Lower lobe of right lung (tissue), 2 donors: ENCODE results near the gene MIF. TPM values are rescaled to one million over a fixed set of nuclear protein-coding genes. Genes with fewer than 3 reads are reported as not detected.
"Not testable (repeated sequence)": the region's sequence is repeated elsewhere in the genome, so short reads cannot be mapped to it uniquely, and the experiment has no call there.

Source experiments
- ATAC-seq, 2 donors: fragments of 200-7000 bp; cut with Tn5 transposase; one replicate each; pipeline ENCODE4 v1.9.1; 2020 to 2022; ENCODE audit warnings: mild to moderate bottlenecking in 2 of 2, moderate library complexity in 2 of 2
- DNase-seq: peaks from one replicate; pipeline ENCODE4 v3.0.0-alpha.2; 2020
- H3K27ac ChIP-seq: fragments of 200-600 bp; one replicate; pipeline ENCODE4 v1.8.0; 2022
- H3K27me3 ChIP-seq: fragments of 200-600 bp; one replicate; pipeline ENCODE4 v1.8.0; 2022; ENCODE audit warnings: low read depth
- H3K36me3 ChIP-seq: fragments of 200-600 bp; one replicate; pipeline ENCODE4 v1.8.0; 2022; ENCODE audit warnings: mild to moderate bottlenecking
- H3K4me1 ChIP-seq: fragments of 200-600 bp; one replicate; pipeline ENCODE4 v1.8.0; 2022
- H3K4me3 ChIP-seq: fragments of 200-600 bp; one replicate; pipeline ENCODE4 v1.8.0; 2022; ENCODE audit warnings: mild to moderate bottlenecking
- H3K9me3 ChIP-seq: fragments of 200-600 bp; one replicate; pipeline ENCODE4 v1.8.0; 2022
- intact Hi-C: fragments of 100-400 bp; cut with DNase I; formaldehyde crosslinking; loops from one replicate; pipeline ENCODE4 v1.11.0; 2022
- total RNA-seq: library from RNA; stranded (reverse); fragmentation: NEBNext Ultra II Directional; extraction: Animal tissue kit (Norgen Biotek cat#: 25700); gene quantifications from one replicate; pipeline ENCODE4 v1.2.1, GENCODE V29; 2021
- TF ChIP-seq, protein P1 (sequence below): fragments of 200-600 bp; IDR thresholded peaks from one replicate; pipeline ENCODE4 v1.8.0; 2022; ENCODE audit warnings: antibody characterized with exemption, mild to moderate bottlenecking
- donor health status: DM: no; HTN: yes; CAD: no; lungs with severe emphysema.

MIF gene
- total RNA-seq, 1 donor from 2014 or later = 231 TPM

DNA sequence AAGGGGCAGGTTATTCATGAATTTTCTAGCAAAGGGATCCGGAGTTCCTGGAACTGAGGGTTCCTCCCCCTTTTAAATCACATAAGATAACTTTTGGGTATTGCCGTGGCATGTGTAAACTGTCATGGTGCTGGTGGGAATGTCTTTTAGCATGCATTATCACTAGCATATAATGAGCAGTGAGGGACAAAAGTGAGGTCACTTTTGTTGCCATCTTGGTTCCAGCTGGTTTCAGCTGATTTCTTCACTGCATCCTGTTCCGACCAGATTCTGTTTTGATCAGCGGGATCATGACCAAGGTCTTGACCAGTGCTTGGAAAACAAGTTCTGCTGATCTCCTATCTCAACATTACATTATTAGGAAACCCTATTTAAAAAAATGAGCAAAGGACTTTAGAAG lies 7.4 kb downstream of the MIF start:
- no peaks in the 10 kb centered on the region for H3K27me3 ChIP-seq
- H3K9me3 ChIP-seq = no peaks in the 10 kb centered on the region
- peaks cover 6% of the 10 kb centered on the region for H3K36me3 ChIP-seq
- DNase-seq (no peak), ATAC-seq (no peak)
- intact Hi-C loops = no loop called here
- H3K4me3 ChIP-seq = no peak overlapping the region
- H3K27ac ChIP-seq = no peak overlapping the region
- TF ChIP-seq, protein P1, sequence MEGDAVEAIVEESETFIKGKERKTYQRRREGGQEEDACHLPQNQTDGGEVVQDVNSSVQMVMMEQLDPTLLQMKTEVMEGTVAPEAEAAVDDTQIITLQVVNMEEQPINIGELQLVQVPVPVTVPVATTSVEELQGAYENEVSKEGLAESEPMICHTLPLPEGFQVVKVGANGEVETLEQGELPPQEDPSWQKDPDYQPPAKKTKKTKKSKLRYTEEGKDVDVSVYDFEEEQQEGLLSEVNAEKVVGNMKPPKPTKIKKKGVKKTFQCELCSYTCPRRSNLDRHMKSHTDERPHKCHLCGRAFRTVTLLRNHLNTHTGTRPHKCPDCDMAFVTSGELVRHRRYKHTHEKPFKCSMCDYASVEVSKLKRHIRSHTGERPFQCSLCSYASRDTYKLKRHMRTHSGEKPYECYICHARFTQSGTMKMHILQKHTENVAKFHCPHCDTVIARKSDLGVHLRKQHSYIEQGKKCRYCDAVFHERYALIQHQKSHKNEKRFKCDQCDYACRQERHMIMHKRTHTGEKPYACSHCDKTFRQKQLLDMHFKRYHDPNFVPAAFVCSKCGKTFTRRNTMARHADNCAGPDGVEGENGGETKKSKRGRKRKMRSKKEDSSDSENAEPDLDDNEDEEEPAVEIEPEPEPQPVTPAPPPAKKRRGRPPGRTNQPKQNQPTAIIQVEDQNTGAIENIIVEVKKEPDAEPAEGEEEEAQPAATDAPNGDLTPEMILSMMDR = no peak
- peaks cover 9% of the 10 kb centered on the region for H3K4me1 ChIP-seq

DNA sequence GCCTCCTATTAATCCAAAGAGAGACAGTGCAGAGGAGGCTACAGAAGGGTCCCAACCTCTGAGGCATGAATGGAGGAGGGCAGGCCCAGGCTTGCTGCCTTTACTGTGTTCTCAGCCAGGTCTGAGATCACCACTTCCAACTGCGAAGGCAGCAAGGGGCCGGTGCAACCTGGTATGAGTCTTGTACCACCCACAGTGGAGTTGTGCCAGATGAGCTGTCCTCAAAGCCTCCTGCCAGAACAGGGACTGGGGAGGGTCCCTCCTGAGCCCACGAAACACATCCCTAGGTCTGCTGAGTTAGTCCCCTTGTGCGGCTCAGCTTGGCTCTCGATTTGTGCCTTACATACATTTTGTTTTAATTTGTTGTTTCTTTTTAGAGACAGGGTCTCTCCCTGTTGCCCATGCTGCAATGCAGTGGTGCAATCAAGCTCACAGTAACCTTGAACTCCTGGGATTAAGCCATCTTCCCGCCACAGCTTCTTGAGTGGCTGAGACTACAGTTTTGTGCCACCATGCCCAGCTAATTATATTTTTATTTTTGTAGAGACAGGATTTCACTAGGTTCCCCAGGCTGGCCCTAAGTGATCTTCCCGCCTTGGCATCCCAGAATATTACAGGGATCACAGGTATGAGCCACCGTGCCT lies 9.3 kb downstream of the MIF start:
- Histone ChIP-seq H3K36me3 (no peaks in the 10 kb centered on the region), H3K4me1 (peaks cover 9% of the 10 kb centered on the region), H3K27ac (no peak overlapping the region), H3K9me3 (no peaks in the 10 kb centered on the region), H3K4me3 (no peak overlapping the region), H3K27me3 (no peaks in the 10 kb centered on the region)
- intact Hi-C loops = no loop called here
- TF ChIP-seq, protein P1 = no peak
- no peak for ATAC-seq
- DNase-seq = no peak

DNA sequence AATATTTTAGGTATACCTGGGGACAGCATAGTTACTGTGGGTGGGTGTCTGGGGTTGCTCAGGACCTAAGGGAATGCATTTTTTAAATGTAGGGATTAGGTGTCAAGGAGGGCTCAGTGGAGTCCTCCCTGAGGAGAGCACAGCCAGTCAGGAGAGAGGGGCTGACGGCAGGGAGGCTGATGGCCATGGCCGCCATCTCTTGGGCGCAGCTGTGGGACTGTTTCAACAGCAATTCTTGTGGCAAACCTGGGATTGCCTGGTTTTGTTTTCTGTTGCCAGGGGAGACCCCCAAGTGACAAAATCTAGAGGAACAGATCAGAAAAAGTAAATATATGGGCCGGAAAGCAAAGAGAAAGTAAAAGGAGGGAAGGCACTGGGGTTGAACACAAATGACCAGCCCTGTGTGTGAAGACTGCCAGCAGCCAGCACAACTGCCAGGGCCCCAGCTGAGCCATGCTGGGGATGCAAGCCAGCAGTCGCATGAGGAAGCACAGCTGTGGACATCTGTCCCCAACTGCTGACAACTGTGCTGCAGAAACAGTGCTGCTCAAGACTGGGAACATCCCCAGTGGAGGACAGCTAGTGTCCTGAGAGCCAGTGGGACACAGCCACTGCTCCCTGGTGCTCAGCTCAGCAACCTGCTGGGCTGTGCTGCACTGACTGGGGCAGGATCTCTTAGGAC lies 10.5 kb downstream of the MIF start:
- DNase-seq = no peak
- H3K27me3 ChIP-seq = no peaks in the 10 kb centered on the region
- ATAC-seq = peak; percentile 26 to 54
- peaks cover 9% of the 10 kb centered on the region for H3K4me1 ChIP-seq
- intact Hi-C loops = no loop called here
- peak overlapping the region; percentile 41 for H3K27ac ChIP-seq
- TF ChIP-seq, protein P1 = no peak
- no peaks in the 10 kb centered on the region for H3K9me3 ChIP-seq
- H3K36me3 ChIP-seq = no peaks in the 10 kb centered on the region
- H3K4me3 ChIP-seq = no peak overlapping the region

DNA sequence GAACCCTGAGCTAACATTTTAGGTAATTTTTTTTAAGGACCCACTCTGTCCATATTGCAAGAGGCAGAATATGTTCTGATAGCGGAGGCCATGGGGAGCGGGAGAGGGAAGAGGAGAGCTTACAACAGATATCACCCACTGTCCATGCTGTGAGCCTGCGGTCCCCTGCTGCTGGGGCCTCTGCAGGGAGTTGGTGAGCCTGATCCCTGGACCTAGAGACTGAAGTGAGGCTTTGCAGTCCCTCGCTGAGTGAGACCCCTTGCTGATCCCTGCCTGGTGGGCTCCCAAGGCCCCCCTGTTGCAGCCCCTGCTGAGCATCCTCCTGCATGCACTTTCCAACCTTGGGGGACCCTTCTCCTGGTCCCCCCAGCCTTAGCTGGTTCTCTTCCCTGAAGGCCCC lies 12.5 kb downstream of the MIF start:
- no peaks in the 10 kb centered on the region for H3K27me3 ChIP-seq
- no peak for DNase-seq
- H3K4me1 ChIP-seq = peaks cover 9% of the 10 kb centered on the region
- H3K4me3 ChIP-seq = no peak overlapping the region
- H3K9me3 ChIP-seq = no peaks in the 10 kb centered on the region
- intact Hi-C loops = no loop called here
- H3K27ac ChIP-seq = no peak overlapping the region
- TF ChIP-seq, protein P1 = no peak
- no peak for ATAC-seq
- H3K36me3 ChIP-seq = no peaks in the 10 kb centered on the region

DNA sequence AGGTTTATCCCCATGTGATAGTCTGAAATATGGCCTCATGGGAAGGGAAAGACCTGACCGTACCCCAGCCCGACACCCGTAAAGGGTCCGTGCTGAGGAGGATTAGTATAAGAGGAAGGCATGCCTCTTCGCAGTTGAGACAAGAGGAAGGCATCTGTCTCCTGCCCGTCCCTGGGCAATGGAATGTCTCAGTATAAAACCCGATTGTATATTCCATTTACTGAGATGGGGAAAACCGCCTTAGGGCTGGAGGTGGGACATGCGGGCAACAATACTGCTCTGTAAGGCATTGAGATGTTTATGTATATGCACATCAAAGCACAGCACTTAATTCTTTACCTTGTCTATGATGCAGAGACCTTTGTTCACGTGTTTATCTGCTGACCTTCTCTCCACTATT lies 13.2 kb downstream of the MIF start:
- H3K27me3 ChIP-seq, H3K36me3 ChIP-seq, ATAC-seq, H3K9me3 ChIP-seq, DNase-seq, H3K4me1 ChIP-seq, H3K27ac ChIP-seq, intact Hi-C loops, H3K4me3 ChIP-seq: not testable (repeated sequence)

DNA sequence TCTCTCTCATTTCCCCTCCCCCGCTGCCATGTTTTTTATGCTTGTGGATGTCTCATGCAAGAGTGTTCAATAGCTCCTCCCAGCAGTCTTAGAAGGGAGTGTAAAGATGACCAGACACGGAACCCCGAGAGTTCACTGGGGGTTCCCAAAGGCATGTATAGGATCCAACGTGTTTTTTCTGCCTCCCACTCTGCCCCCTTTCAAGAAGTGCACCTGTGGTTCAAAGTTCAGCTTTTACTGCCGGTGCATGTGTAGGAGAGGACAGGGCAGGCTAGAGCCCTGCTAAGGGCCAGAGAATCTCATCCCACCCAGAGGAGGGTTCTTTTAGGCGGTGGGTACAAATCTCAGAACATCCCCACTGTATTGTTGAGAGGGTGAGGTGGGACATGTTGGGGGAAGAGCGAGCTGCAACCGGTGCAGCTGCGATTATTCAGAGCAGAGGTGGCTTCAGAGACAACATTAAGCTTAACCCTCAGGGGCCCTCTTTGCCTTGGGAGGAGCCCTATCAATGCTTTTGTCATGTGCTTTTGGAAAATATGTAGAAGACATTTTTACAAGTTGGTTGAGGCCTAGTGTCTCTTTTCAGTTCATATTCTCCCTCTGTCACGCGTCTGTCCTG lies 14.5 kb downstream of the MIF start:
- Histone ChIP-seq H3K27ac (no peak overlapping the region), H3K9me3 (no peaks in the 10 kb centered on the region), H3K27me3 (no peaks in the 10 kb centered on the region), H3K4me1 (peaks cover 15% of the 10 kb centered on the region), H3K4me3 (no peak overlapping the region), H3K36me3 (no peaks in the 10 kb centered on the region)
- no peak for ATAC-seq
- TF ChIP-seq, protein P1 = no peak
- intact Hi-C loops = no loop called here
- DNase-seq = no peak
